ENCODE measurements around the gene TUBA3E. TPM values are rescaled to one million over a fixed set of nuclear protein-coding genes. Genes with fewer than 3 reads are reported as not detected.
"Not testable (repeated sequence)": the region's sequence is repeated elsewhere in the genome, so short reads cannot be mapped to it uniquely, and the experiment has no call there.

Gene TUBA3E
- total and polyA plus RNA-seq, 2 donors (not counting 1 experiment from before 2014, with no cell fraction given): not detected

DNA sequence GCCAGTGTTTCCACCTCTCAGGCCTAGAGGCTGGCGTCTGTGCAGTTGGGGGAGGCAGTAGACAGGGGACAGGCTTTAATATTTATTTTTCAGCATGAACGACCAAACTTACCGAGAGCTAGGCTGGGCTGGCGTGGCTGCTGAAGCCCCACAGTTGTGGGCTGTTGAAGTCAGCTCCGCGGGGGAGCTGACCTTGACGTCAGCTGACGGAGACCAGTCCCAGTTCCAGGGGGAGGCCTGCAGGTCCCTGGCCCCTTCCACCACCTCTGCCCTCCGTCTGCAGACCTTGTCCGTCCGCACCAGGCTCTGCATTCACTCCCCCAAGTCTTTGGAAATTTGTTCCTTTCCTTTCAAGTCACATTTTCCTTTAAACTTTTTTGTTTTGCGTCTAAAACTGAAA lies 33.4 kb upstream of the TUBA3E start:
- Histone ChIP-seq H3K9me3 (ENCODE audit: control insufficient read depth, insufficient read depth, low read depth, low read length) (no peaks in the 10 kb centered on the region), H3K4me3 (replicated peaks in 1 of 4; ENCODE audit: control extremely low read depth in 1 of 4, insufficient read depth in 1 of 4, low read depth in 3 of 4, low read length in 4 of 4) (no peak overlapping the region), H3K4me1 (ENCODE audit: control insufficient read depth, extremely low read depth, insufficient read depth, low read length) (no peaks in the 10 kb centered on the region), H3K79me2 (ENCODE audit: control insufficient read depth, insufficient read depth, low read length) (no peaks in the 10 kb centered on the region), H3K36me3 (ENCODE audit: control insufficient read depth, insufficient read depth, low read length) (no peaks in the 10 kb centered on the region), H4K20me1 (ENCODE audit: control insufficient read depth, extremely low read depth, insufficient read depth, low read length) (no peaks in the 10 kb centered on the region), H3K4me2 (ENCODE audit: extremely low read depth, insufficient read depth, low read length) (no peak overlapping the region), H3K27me3 (ENCODE audit: control insufficient read depth, insufficient read depth, low read length) (no peaks in the 10 kb centered on the region), H3K27ac (ENCODE audit: insufficient read depth, low read length) (no peak overlapping the region), H2AFZ (ENCODE audit: low read length) (no peak overlapping the region), H3K9ac (ENCODE audit: insufficient read depth, low read length) (no peak overlapping the region)
- no peak for DNase-seq (ENCODE audit: low read depth in 2 of 2)
- no peak for TF ChIP-seq EZH2 (IDR thresholded peaks at IDR 0.05; ENCODE audit: low read length, missing control alignments)
- TF ChIP-seq, protein P1, sequence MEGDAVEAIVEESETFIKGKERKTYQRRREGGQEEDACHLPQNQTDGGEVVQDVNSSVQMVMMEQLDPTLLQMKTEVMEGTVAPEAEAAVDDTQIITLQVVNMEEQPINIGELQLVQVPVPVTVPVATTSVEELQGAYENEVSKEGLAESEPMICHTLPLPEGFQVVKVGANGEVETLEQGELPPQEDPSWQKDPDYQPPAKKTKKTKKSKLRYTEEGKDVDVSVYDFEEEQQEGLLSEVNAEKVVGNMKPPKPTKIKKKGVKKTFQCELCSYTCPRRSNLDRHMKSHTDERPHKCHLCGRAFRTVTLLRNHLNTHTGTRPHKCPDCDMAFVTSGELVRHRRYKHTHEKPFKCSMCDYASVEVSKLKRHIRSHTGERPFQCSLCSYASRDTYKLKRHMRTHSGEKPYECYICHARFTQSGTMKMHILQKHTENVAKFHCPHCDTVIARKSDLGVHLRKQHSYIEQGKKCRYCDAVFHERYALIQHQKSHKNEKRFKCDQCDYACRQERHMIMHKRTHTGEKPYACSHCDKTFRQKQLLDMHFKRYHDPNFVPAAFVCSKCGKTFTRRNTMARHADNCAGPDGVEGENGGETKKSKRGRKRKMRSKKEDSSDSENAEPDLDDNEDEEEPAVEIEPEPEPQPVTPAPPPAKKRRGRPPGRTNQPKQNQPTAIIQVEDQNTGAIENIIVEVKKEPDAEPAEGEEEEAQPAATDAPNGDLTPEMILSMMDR (conservative IDR thresholded peaks at IDR 0.05 in 1 of 2, IDR thresholded peaks at IDR 0.05 in 1 of 2; ENCODE audit: low read depth in 1 of 2, low read length in 2 of 2): no peak

DNA sequence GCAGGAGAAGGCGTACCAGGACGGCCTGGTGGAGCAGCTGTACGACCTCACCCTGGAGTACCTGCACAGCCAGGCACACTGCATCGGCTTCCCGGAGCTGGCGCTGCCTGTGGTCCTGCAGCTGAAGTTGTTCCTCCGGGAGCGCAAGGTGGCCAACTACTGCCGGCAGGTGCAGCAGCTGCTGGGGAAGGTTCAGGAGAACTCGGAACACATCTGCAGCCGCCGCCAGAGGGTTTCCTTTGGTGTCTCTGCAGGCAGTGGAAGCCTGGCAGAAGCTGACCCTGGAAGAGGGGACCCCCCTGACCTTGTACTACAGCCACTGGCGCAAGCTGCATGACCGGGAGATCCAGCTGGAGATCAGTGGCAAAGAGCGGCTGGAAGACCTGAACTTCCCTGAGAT lies 32.7 kb upstream of the TUBA3E start:
- DNase-seq (ENCODE audit: low read depth in 2 of 2); H3K27me3 ChIP-seq (ENCODE audit: control insufficient read depth, insufficient read depth, low read length): not testable (repeated sequence)

DNA sequence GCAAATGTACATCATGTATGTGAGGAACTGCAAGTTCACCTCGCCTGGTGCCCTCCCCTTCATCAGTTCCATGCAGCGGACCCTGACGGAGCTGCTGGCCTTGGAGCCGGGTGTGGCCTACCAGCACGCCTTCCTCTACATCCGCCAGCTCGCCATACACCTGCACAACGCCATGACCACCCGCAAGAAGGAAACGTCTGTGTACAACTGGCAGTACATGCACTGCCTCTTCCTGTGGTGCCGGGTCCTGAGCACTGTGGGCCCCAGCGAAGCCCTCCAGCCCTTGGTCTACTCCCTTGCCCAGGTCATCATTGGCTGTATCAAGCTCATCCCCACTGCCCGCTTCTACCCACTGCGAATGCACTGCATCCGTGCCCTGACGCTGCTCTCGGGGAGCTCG lies 32.1 kb upstream of the TUBA3E start:
- not testable (repeated sequence) for DNase-seq (ENCODE audit: low read depth in 2 of 2); H2AFZ ChIP-seq (ENCODE audit: low read length); H4K20me1 ChIP-seq (ENCODE audit: control insufficient read depth, extremely low read depth, insufficient read depth, low read length); H3K4me3 ChIP-seq (replicated peaks in 1 of 4; ENCODE audit: control extremely low read depth in 1 of 4, insufficient read depth in 1 of 4, low read depth in 3 of 4, low read length in 4 of 4); H3K4me1 ChIP-seq (ENCODE audit: control insufficient read depth, extremely low read depth, insufficient read depth, low read length); H3K79me2 ChIP-seq (ENCODE audit: control insufficient read depth, insufficient read depth, low read length); H3K36me3 ChIP-seq (ENCODE audit: control insufficient read depth, insufficient read depth, low read length); H3K9ac ChIP-seq (ENCODE audit: insufficient read depth, low read length); H3K27ac ChIP-seq (ENCODE audit: insufficient read depth, low read length); H3K9me3 ChIP-seq (ENCODE audit: control insufficient read depth, insufficient read depth, low read depth, low read length); H3K4me2 ChIP-seq (ENCODE audit: extremely low read depth, insufficient read depth, low read length); H3K27me3 ChIP-seq (ENCODE audit: control insufficient read depth, insufficient read depth, low read length)

More for the DNA sequence above, 32.7 kb upstream of the TUBA3E start:
- not testable (repeated sequence) for H2AFZ ChIP-seq (ENCODE audit: low read length); H4K20me1 ChIP-seq (ENCODE audit: control insufficient read depth, extremely low read depth, insufficient read depth, low read length); H3K4me2 ChIP-seq (ENCODE audit: extremely low read depth, insufficient read depth, low read length); H3K4me3 ChIP-seq (replicated peaks in 1 of 4; ENCODE audit: control extremely low read depth in 1 of 4, insufficient read depth in 1 of 4, low read depth in 3 of 4, low read length in 4 of 4); H3K79me2 ChIP-seq (ENCODE audit: control insufficient read depth, insufficient read depth, low read length); H3K4me1 ChIP-seq (ENCODE audit: control insufficient read depth, extremely low read depth, insufficient read depth, low read length); H3K36me3 ChIP-seq (ENCODE audit: control insufficient read depth, insufficient read depth, low read length); H3K27ac ChIP-seq (ENCODE audit: insufficient read depth, low read length); H3K9me3 ChIP-seq (ENCODE audit: control insufficient read depth, insufficient read depth, low read depth, low read length); H3K9ac ChIP-seq (ENCODE audit: insufficient read depth, low read length)

DNA sequence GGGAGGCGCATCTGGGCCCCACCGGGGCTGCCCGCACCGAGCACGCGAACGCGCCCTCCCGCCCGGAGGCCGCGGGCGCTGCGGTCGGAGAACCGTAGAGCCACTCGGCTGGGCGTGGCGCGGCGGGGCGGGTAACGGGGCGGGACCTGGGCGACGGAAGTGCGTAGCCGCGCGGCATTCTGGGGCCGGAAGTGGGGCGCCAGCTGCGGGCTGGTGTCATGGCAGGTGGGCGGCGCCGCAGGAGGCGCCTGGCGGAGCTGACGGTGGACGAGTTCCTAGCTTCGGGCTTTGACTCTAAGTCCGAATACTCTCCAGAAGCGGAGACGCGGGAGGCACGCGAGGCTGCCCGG lies 30.9 kb upstream of the TUBA3E start:
- not testable (repeated sequence) for H4K20me1 ChIP-seq (ENCODE audit: control insufficient read depth, extremely low read depth, insufficient read depth, low read length); H3K27ac ChIP-seq (ENCODE audit: insufficient read depth, low read length); H3K27me3 ChIP-seq (ENCODE audit: control insufficient read depth, insufficient read depth, low read length); H3K4me2 ChIP-seq (ENCODE audit: extremely low read depth, insufficient read depth, low read length); H3K79me2 ChIP-seq (ENCODE audit: control insufficient read depth, insufficient read depth, low read length); H2AFZ ChIP-seq (ENCODE audit: low read length); H3K9me3 ChIP-seq (ENCODE audit: control insufficient read depth, insufficient read depth, low read depth, low read length); H3K9ac ChIP-seq (ENCODE audit: insufficient read depth, low read length); H3K4me1 ChIP-seq (ENCODE audit: control insufficient read depth, extremely low read depth, insufficient read depth, low read length); H3K36me3 ChIP-seq (ENCODE audit: control insufficient read depth, insufficient read depth, low read length)
- H3K4me3 ChIP-seq (replicated peaks in 1 of 4; ENCODE audit: control extremely low read depth in 1 of 4, insufficient read depth in 1 of 4, low read depth in 3 of 4, low read length in 4 of 4): peak overlapping the region in 2 of 4 experiments; percentile 51 to 53
- DNase-seq (ENCODE audit: low read depth in 2 of 2): peak; percentile 11 to 69

DNA sequence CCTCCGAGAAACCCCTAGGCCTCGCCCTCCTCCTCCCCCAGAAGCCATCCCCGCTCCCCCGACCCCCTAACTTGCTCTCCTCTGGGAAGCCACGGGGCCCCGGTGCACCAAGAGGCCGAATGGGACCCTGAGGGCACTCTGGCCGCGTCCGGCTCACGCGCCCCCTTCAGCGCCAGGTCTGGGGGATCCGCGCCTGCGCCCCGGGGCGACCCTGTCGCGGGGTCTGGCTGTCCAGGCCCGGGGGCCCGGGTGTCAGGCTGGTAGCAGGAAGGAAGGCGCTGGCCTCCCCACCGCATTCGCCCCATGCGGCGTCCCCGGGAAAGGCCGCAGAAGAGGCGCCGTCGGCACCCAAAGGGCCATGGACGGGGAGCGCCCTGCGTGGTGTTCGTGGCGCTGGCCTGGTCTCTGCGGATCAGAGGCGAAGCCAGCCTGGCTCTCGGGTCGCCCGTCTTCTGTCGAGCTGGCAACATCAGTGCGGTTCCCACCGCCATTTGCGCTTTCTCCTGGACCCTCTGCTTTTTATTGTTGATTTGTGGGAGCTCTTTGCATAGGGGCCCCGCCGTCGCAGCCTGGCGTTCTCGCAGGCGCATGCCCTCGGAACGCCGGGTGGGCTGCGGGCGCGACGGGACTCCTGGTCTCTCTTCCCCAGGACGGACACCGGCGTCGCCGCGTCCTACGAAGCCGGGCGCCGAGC lies 30.4 kb upstream of the TUBA3E start:
- H3K36me3 ChIP-seq (ENCODE audit: control insufficient read depth, insufficient read depth, low read length); H3K4me2 ChIP-seq (ENCODE audit: extremely low read depth, insufficient read depth, low read length); H3K79me2 ChIP-seq (ENCODE audit: control insufficient read depth, insufficient read depth, low read length); H4K20me1 ChIP-seq (ENCODE audit: control insufficient read depth, extremely low read depth, insufficient read depth, low read length); H3K27ac ChIP-seq (ENCODE audit: insufficient read depth, low read length); H3K9ac ChIP-seq (ENCODE audit: insufficient read depth, low read length); H3K9me3 ChIP-seq (ENCODE audit: control insufficient read depth, insufficient read depth, low read depth, low read length); H3K27me3 ChIP-seq (ENCODE audit: control insufficient read depth, insufficient read depth, low read length); H2AFZ ChIP-seq (ENCODE audit: low read length); H3K4me1 ChIP-seq (ENCODE audit: control insufficient read depth, extremely low read depth, insufficient read depth, low read length); H3K4me3 ChIP-seq (replicated peaks in 1 of 4; ENCODE audit: control extremely low read depth in 1 of 4, insufficient read depth in 1 of 4, low read depth in 3 of 4, low read length in 4 of 4); DNase-seq (ENCODE audit: low read depth in 2 of 2): not testable (repeated sequence)

DNA sequence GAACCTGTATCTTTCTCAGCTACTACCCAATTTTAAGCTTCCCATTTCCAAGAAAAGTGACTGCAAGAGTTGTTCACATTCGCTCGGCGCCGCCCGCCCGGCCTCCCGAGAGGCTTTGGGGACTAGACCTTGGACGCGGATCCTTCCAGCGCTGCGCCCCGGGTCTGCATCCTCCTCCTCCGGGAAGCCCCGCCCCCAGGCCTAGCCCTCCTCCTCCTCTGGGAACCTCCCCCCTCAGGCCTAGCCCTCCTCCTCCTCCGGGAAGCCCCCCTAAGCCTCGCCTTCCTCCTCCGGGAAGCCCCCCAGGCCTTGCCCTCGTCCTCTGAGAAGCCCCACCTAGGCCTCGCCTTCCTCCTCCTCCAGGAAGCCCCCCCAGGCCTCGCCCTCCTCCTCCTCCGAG lies 29.8 kb upstream of the TUBA3E start:
- not testable (repeated sequence) for H4K20me1 ChIP-seq (ENCODE audit: control insufficient read depth, extremely low read depth, insufficient read depth, low read length); H3K79me2 ChIP-seq (ENCODE audit: control insufficient read depth, insufficient read depth, low read length); H3K27me3 ChIP-seq (ENCODE audit: control insufficient read depth, insufficient read depth, low read length); H3K4me2 ChIP-seq (ENCODE audit: extremely low read depth, insufficient read depth, low read length); H3K9ac ChIP-seq (ENCODE audit: insufficient read depth, low read length); H2AFZ ChIP-seq (ENCODE audit: low read length); H3K4me1 ChIP-seq (ENCODE audit: control insufficient read depth, extremely low read depth, insufficient read depth, low read length); H3K4me3 ChIP-seq (replicated peaks in 1 of 4; ENCODE audit: control extremely low read depth in 1 of 4, insufficient read depth in 1 of 4, low read depth in 3 of 4, low read length in 4 of 4); DNase-seq (ENCODE audit: low read depth in 2 of 2); H3K9me3 ChIP-seq (ENCODE audit: control insufficient read depth, insufficient read depth, low read depth, low read length); H3K27ac ChIP-seq (ENCODE audit: insufficient read depth, low read length); H3K36me3 ChIP-seq (ENCODE audit: control insufficient read depth, insufficient read depth, low read length)

Measured in fibroblast of lung (primary cell).